GM21367 (cell line): Measurements from ENCODE around the gene SPRYD3.
"Not testable (repeated sequence)": the region's sequence is repeated elsewhere in the genome, so short reads cannot be mapped to it uniquely, and the experiment has no call there.

Experiments
- ATAC-seq: cut with Tn5 transposase; IDR thresholded peaks from one replicate; pipeline ENCODE4 v1.9.1; 2021; ENCODE audit not compliant: unreplicated experiment

SPRYD3 gene, protein sequence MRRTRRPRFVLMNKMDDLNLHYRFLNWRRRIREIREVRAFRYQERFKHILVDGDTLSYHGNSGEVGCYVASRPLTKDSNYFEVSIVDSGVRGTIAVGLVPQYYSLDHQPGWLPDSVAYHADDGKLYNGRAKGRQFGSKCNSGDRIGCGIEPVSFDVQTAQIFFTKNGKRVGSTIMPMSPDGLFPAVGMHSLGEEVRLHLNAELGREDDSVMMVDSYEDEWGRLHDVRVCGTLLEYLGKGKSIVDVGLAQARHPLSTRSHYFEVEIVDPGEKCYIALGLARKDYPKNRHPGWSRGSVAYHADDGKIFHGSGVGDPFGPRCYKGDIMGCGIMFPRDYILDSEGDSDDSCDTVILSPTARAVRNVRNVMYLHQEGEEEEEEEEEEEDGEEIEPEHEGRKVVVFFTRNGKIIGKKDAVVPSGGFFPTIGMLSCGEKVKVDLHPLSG

DNA sequence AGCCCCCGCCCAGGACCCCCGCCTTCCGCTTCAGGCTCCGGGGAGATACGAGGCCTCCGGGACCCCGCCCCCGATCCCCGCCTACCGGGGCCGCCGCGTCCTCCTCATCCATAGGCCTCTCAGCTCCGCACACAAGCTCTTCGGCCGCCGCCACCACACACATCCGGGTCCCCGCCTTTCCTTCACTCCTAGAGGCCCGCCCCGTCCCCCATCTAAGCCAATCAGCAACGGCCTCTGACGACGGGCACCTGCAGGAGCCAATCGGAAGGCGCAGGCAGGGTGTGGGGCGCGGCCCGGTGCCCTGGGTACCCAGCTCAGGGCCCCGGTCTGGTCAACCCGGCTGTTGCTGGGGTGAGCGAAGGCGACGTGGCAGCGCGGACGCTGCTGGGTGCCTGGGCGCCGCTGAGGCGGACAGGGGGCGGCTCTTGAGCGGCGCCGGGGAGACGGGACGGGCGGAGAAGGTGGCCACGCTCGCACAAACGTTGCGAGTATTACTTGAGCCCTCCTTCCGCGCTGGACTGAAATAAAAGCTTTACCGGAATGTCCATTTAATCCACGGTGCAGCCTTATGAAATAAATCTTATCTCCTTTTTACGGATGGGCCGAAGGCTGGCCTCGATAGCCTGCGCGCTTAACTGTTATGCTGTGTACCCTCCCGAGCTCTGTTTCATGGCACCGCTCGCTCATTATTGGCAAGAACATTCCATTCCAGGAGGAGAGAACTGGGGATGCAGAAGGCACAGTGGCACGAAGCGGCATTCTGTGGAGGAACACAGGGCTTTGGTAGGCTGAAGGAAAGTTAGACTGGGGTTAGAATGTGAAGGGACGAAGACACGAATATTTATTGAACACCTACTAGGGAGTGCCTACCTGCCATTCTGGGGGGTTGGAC is at the start of gene SPRYD3:
Gene SPRYD3 (minus strand): TSS at position 165 of the 892 bp plus-strand sequence. CDS start 57 bp downstream, at position 108.
- peak; percentile 97 for ATAC-seq

DNA sequence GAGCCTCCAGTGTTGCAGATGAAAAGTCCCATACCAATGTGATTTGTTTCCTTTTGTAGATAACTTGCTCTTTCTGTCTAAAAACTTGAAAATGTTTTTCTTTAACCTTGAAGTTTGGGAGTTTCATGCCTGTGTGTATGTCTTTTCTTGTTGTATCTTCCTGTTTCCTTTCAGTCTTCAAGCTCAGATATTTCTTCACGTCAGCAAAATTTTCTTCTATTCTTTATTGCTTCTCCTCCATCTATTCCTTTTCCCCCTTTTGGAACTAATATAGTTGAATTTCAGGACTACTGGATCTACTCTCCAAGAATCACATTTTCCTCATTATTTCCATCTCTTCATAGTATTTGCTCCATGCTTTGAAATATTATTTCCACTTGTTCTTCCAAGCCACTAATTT is 48.0 kb upstream of the SPRYD3 start:
- no peak for ATAC-seq

DNA sequence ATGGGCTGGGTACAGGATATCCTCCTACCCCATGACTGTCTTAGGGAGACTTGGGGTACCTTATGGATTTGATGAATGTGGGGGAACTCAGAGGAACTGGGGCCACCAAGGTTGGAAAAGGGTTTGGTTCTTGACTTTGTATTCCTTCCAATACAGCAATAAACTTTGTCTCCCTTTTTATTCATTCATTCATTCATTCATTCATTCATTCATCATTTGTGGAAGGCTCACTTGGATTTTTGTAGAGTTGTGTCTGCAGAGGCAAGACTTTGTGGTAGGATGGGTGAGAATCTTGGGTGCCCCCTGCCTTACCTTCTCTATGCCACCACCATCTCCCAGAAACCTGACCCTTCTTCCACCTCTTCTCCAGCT is 45.1 kb upstream of the SPRYD3 start:
- ATAC-seq = no peak

DNA sequence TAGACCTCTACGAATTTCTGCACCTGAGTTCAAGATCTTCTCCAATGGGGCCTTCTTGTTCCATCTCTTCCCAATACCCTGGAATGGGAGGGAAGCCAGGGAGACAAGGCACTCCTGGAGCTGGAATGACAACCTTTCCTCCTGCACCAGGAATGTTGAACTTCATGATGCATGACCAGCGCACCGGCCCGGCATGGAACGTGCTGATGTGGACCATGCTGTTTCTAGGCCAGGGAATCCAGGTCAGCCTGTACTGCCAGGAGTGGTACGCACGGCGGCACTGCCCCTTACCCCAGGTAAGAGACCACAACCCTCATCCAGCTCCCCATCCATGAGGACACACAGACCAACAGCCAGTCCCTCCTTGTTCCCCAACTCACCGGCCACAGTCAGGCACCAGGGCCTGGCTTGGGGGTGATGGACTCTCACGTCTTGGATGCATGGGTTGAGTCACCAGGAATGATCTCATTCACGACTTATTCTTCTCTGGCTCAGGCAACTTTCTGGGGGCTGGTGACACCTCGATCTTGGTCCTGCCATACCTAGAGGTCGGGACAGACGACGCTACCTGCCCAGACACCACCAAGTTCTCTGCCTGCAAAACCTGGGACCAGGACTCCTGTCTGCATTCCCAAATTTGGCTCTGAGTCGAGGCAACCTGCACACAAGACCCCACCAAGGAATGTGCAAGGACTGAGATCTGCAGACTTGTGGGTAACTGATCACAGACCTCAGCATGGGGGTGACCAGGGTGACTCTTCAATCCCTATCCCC is 44.6 kb upstream of the SPRYD3 start:
- ATAC-seq = no peak

DNA sequence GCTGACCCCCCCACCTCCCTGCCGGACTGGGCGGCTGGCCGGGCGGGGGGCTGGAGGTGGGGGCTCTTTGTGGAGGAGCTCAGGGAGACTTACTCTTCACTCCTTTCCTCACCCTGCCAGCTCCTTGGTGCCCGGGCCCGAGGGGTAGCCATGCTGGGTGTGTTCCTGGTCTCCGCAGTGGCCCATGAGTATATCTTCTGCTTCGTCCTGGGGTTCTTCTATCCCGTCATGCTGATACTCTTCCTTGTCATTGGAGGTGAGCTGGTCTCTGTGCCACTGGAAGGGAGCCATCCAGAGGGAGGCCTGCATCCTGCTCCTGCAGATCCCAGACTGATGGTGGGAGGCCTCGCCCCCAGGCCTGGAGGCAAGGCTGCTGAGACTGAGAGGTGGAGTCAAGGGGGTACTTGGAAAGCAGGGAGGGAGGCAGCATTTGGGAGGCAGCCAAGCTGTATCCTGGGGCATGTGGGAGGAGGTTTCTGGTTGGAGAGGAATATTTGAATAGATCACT is 43.8 kb upstream of the SPRYD3 start:
- ATAC-seq = no peak

DNA sequence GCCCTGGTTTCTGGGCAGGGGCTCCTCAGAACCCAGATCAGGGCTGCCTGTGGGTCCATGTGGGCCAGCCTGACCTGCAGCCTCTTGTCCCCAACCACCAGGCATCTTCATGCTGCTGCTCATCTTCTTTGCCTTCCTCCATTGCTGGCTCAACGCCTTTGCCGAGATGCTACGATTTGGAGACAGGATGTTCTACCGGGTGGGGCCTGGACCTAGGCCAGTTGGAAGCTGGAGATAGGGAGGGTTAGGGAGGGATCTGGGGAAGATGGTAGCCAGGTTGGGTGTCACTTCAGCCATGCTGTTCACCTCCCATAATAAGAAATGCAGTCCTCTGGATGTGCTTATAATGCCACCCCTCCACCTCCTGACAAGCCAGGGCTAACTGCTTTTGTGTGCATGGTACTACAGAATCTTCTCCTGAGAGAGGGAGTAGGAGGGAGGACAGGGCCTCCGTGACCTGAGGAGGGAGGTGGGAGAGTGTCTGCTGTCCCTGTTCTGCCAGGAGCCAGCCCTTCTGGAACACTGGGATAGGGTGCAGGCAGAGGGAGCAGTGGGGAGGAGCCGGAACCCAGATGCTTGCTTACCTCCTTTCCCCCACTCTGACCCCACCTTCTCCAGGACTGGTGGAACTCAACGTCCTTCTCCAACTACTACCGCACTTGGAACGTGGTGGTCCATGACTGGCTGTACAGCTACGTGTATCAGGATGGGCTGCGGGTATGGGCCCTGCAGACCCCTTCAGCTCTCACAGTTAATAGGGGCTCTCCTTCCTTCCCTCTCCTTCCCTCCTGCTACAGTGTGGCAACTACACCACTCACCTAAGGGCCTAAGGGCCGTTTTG is 41.7 kb upstream of the SPRYD3 start:
- ATAC-seq = no peak

DNA sequence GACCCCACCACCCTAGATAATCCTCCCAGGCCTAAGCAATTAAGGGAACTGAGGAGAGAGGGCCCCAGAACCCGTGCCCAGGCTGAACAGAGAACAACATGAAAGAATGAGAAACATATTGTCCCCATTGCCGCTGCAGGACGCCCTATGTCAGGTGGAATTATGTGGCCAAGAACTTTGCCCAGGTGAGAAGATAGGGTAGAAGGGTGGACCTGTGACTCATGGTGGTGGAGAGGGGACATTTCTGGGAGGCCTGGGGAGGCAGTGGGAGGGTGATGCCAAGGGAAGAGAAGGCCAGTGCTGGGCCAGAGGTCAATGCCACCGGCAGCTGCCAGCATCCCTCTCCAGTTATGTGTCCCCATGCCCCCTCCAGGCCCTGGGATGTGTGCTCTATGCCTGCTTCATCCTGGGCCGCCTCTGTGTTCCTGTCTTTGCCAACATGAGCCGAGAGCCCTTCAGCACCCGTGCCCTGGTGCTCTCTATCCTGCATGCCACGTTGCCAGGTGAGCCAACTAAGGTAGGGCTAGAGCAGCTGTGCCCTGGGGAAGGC is 39.6 kb upstream of the SPRYD3 start:
- no peak for ATAC-seq

- no peak for ATAC-seq
Observed at GRCh38 chr12:53115891-53116648, 36.9 kb upstream of the SPRYD3 start.

- ATAC-seq = no peak
Observed at GRCh38 chr12:53115112-53115890, 36.1 kb upstream of the SPRYD3 start.

GRCh38 chr12:53113951-53114350 is 34.8 kb upstream of the SPRYD3 start:
- no peak for ATAC-seq

- ATAC-seq = no peak
Observed at GRCh38 chr12:53113136-53113705, 34.0 kb upstream of the SPRYD3 start.

DNA sequence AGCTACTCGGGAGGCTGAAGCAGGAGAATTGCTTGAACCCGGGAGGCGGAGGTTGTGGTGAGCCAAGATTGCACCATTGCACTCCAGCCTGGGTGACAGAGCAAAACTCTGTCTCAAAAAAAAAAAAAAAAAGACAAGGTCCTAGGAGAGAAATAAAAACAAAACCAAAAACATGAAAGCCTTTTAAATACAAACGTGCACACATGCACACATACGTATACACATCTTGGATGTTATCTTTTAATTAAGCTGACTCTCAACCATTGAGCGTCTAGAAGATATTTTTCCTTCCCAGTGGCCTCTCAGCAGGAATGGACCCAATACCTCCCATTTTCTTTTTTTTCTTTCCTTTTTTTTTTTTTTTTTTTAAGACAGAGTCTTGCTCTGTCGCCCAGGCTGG is 33.2 kb upstream of the SPRYD3 start:
- ATAC-seq = not testable (repeated sequence)

- ATAC-seq = no peak
Observed at GRCh38 chr12:53107122-53107521, 27.9 kb upstream of the SPRYD3 start.

DNA sequence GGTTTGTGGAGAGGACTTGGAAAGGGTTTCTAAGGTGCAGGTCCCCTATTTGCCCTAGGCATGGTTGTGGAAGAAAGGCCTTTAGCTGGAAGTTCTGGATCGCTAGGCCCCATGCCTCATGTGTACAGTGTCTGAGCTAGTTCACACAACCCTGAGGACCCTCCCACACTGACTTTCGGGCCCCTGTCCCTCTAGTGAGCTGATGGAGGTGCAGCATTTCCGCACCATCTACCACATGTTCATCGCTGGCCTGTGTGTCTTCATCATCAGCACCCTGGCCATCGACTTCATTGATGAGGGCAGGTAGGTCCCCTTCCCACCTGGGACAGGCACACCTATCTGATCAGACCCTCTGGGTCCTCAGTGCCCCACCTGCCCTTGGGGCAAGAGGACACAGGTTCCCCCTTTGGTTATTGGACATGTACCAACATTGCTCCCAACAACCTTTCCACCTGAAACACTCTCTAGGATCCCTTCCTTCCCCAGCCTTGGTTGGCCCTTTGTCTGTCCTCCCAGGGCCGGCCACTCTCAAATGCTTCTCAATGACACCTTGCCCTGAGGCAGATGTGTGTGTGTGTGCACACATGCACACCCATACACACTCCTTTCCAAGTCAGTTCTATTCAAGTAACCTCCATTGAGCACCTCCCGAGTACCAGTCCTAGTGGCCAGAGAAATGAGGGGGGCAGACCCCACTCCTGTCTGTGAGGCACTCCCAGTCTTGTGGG is 26.7 kb upstream of the SPRYD3 start:
- ATAC-seq = no peak

DNA sequence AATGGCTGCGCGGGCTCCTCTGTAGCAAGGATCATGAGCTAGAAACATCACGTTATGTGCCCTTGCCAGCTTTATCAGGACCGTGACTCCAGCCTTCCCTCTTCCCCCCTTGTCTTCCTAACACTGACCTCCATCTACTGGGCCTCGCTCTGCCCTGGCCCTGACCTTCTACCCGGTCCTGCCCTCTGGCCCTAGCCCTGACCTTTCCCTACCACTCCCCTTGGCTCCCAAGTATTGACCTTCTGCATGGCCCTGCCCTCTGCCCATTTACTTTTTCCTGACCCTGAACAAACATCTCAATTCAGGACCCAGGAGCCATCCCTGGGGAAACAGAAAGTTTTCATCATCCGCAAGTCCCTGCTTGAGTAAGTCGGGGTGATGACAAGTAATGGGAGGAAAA is 26.1 kb upstream of the SPRYD3 start:
- no peak for ATAC-seq

GRCh38 chr12:53103860-53104305 is 24.7 kb upstream of the SPRYD3 start:
- no peak for ATAC-seq
